ENCODE measurements around the gene SSTR3.

SSTR3 gene

GRCh38 chr22:37182101-37182948 is 30.0 kb downstream of the SSTR3 start:
- DNase-seq = no peak
- no peak overlapping the region for H3K27ac ChIP-seq (ENCODE audit: low read length)
- no peaks in the 10 kb centered on the region for H3K9me3 ChIP-seq (replicated peaks; ENCODE audit: insufficient read depth, low read length)
- no peaks in the 10 kb centered on the region for H3K9me2 ChIP-seq (replicated peaks; ENCODE audit: insufficient read depth, low read length)
- H3K79me2 ChIP-seq (ENCODE audit: low read length) = no peaks in the 10 kb centered on the region
- no peak overlapping the region for H2AFZ ChIP-seq (ENCODE audit: low read length)
- H4K20me1 ChIP-seq (ENCODE audit: insufficient read depth, low read length) = no peaks in the 10 kb centered on the region
- TF ChIP-seq CTCF (IDR thresholded peaks at IDR 0.05; ENCODE audit: low read length) (no peak), EZH2 (optimal IDR thresholded peaks at IDR 0.05; ENCODE audit: low read depth, low read length) (no peak), EZH2phosphoT487 (IDR thresholded peaks at IDR 0.05; ENCODE audit: low read length) (no peak)
- H3K4me3 ChIP-seq (ENCODE audit: low read length) = no peak overlapping the region
- no peak overlapping the region for H3K4me2 ChIP-seq (ENCODE audit: low read depth, low read length)
- peaks cover 18% of the 10 kb centered on the region for H3K27me3 ChIP-seq (replicated peaks; ENCODE audit: insufficient read depth, low read length)
- H3K9ac ChIP-seq (ENCODE audit: low read length) = no peak overlapping the region
- peaks cover 8% of the 10 kb centered on the region; the same call in 1 of the 2 replicates for H3K4me1 ChIP-seq (ENCODE audit: low read length)
- 0 out of 2 replicates have a peak, but pooled peaks cover 7% of the 10 kb centered on the region for H3F3A ChIP-seq (ENCODE audit: insufficient read depth, low read length)
- no peaks in the 10 kb centered on the region for H3K36me3 ChIP-seq (replicated peaks; ENCODE audit: insufficient read depth, low read length)

GRCh38 chr22:37181681-37182080 is 30.6 kb downstream of the SSTR3 start:
- Histone ChIP-seq H3K4me1 (ENCODE audit: low read length) (peaks cover 3% of the 10 kb centered on the region; the same call in 1 of the 2 replicates), H3F3A (ENCODE audit: insufficient read depth, low read length) (0 out of 2 replicates have a peak, but pooled peaks cover 2% of the 10 kb centered on the region), H2AFZ (ENCODE audit: low read length) (no peak overlapping the region), H3K4me2 (ENCODE audit: low read depth, low read length) (no peak overlapping the region), H3K4me3 (ENCODE audit: low read length) (no peak overlapping the region), H3K36me3 (replicated peaks; ENCODE audit: insufficient read depth, low read length) (no peaks in the 10 kb centered on the region), H3K9me3 (replicated peaks; ENCODE audit: insufficient read depth, low read length) (no peaks in the 10 kb centered on the region), H3K27me3 (replicated peaks; ENCODE audit: insufficient read depth, low read length) (peaks cover 24% of the 10 kb centered on the region), H3K79me2 (ENCODE audit: low read length) (no peaks in the 10 kb centered on the region), H3K27ac (ENCODE audit: low read length) (no peak overlapping the region), H3K9ac (ENCODE audit: low read length) (no peak overlapping the region), H3K9me2 (replicated peaks; ENCODE audit: insufficient read depth, low read length) (no peaks in the 10 kb centered on the region), H4K20me1 (ENCODE audit: insufficient read depth, low read length) (no peaks in the 10 kb centered on the region)
- TF ChIP-seq EZH2 (optimal IDR thresholded peaks at IDR 0.05; ENCODE audit: low read depth, low read length) = no peak
- no peak for TF ChIP-seq CTCF (IDR thresholded peaks at IDR 0.05; ENCODE audit: low read length)
- TF ChIP-seq EZH2phosphoT487 (IDR thresholded peaks at IDR 0.05; ENCODE audit: low read length) = no peak
- no peak for DNase-seq

GRCh38 chr22:37180531-37181231 is 31.6 kb downstream of the SSTR3 start:
- TF ChIP-seq EZH2phosphoT487 (IDR thresholded peaks at IDR 0.05; ENCODE audit: low read length) = no peak
- no peak for TF ChIP-seq CTCF (IDR thresholded peaks at IDR 0.05; ENCODE audit: low read length)
- no peak for TF ChIP-seq EZH2 (optimal IDR thresholded peaks at IDR 0.05; ENCODE audit: low read depth, low read length)
- no peaks in the 10 kb centered on the region for H3K9me3 ChIP-seq (replicated peaks; ENCODE audit: insufficient read depth, low read length)
- H3K4me1 ChIP-seq (ENCODE audit: low read length) = no peaks in the 10 kb centered on the region
- H3F3A ChIP-seq (ENCODE audit: insufficient read depth, low read length) = no peaks in the 10 kb centered on the region
- no peaks in the 10 kb centered on the region for H3K9me2 ChIP-seq (replicated peaks; ENCODE audit: insufficient read depth, low read length)
- no peak overlapping the region for H2AFZ ChIP-seq (ENCODE audit: low read length)
- no peak overlapping the region for H3K4me2 ChIP-seq (ENCODE audit: low read depth, low read length)
- no peak overlapping the region for H3K4me3 ChIP-seq (ENCODE audit: low read length)
- DNase-seq = no peak
- H3K36me3 ChIP-seq (replicated peaks; ENCODE audit: insufficient read depth, low read length) = no peaks in the 10 kb centered on the region
- H3K9ac ChIP-seq (ENCODE audit: low read length) = no peak overlapping the region
- H3K27ac ChIP-seq (ENCODE audit: low read length) = no peak overlapping the region
- H4K20me1 ChIP-seq (ENCODE audit: insufficient read depth, low read length) = no peaks in the 10 kb centered on the region
- no peaks in the 10 kb centered on the region for H3K79me2 ChIP-seq (ENCODE audit: low read length)
- H3K27me3 ChIP-seq (replicated peaks; ENCODE audit: insufficient read depth, low read length) = peaks cover 34% of the 10 kb centered on the region

All from MM.1S (cell line).